HG03457 (cell line): Measurements from ENCODE around the gene CD9.
"Not testable (repeated sequence)": the region's sequence is repeated elsewhere in the genome, so short reads cannot be mapped to it uniquely, and the experiment has no call there.

Experiments used
- ATAC-seq: cut with Tn5 transposase; IDR thresholded peaks from one replicate; pipeline ENCODE4 v1.9.1; 2021; ENCODE audit warnings: moderate number of reproducible peaks; ENCODE audit not compliant: unreplicated experiment

The CD9 gene

DNA sequence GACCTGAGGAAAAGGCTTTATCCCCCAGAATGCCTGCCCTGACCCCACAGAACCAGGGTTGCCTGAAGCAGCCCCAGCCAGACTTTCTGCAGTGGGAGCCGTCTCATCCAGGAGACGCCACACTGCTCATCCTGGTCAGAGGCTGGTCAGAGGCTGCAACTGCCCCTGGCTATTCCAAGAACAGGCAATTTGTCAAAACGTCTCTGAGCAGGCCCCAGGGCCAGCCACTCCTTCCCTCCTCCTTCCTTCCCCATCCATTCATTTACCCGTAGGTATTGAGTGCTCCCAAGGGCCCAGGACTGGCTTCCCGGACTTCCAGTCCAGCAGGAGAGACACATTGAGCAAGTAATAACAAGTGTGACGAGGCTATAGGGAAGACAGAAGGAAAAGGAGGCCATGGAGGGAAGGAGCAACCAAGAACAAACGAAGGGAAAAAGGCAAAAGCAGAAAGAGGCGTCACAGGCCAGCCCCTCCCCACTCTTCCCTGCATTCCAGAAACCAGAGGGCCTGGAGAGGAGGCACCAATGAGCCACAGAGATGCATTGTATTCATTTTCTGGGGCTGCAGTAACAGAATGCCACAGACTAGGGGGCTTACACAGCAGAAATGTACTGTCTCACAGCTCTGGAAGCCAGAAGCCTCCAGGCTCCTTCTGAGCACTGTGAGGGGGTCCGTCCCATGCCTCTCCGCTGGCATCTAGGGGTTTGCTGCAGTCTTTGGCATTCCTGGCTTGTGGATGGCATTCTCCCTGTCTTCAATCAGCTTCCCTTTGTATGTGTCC lies 21.0 kb upstream of the CD9 start:
- no peak for ATAC-seq

DNA sequence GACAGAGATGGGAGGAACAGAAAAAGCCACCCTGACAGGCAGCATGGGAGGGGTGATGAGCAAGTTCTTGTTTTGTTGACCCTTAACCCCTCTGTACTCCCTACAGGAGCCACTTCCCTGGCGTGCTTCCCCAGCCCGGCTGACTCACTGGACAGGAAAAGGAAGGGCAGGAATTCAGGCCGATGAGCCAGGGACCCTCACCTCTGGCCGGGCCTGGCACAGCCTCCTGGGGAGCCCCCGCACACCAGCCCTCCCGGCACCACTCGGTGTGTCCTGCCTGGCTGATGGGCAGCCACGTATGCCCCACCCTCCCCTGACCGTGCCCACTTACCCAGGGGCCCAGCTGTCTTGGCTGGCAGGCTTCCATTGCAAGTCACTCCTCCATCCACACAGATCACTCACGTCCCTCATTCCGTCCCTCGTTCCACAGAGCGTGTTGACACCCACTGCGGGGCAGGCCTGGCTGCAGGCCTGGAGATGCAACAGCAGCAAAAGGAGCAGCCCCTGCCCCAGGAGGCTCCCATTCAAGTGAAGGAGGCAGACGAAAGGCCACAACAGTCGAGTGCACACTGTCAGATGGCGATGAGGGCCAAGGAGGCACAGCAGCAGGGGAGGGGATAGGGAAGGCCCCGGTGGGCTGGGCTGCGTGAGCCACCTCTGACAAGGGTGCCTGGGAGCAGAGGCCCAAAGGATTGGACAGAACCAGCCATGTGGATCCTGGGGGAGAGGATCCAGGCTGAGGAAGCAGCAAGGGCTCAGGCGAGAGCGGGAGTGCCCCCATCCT lies 19.7 kb upstream of the CD9 start:
- ATAC-seq: no peak

DNA sequence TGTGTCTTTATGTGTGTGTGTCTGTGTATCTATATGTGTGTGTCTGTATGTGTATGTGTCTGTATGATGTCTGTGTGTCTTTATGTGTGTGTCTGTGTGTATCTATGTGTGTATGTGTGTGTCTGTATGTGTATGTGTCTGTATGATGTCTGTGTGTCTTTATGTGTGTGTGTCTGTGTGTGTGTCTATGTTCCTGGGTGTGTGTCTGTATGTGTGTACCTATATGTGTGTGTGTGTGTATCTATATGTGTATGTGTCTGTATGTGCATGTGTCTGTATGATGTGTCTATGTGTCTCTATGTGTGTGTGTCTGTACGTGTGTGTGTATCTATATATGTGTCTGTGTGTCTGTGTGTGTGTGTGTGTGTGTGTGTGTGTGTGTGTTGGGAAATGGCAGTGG lies 19.0 kb upstream of the CD9 start:
- no peak for ATAC-seq

DNA sequence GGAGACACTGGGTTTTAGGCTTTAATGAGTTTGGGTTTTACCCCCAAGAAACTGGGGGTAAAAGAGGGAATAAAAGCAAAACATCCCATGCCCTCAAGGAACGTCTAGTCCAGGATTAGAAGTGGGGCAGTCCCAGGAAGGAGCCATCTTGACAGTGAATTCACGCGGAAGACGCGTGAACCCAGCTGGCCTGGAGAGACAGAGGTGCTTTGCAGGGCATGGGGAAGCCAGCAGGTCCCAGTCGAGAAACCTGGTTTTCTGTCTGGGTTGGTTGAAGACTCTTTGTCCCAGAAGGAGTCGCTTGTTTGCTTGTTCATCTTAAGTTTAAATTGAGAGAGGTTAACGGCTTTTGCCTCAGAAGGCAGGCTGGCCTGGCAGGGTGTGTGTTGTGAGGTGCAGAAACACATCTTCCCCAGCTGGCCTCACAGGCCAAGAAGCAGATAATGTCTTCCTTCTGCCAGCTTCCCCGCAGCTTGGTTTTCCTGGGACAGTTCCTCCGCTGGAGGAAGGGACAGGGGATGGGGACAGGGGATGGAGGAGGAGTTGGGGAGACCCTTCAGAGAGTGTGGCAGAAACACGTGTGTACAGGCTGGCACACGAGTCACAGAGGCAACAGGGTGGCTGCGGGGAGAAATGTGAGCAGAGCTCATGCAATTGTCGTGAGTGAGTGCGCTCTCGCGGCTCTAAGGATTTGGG lies 18.5 kb upstream of the CD9 start:
- no peak for ATAC-seq

DNA sequence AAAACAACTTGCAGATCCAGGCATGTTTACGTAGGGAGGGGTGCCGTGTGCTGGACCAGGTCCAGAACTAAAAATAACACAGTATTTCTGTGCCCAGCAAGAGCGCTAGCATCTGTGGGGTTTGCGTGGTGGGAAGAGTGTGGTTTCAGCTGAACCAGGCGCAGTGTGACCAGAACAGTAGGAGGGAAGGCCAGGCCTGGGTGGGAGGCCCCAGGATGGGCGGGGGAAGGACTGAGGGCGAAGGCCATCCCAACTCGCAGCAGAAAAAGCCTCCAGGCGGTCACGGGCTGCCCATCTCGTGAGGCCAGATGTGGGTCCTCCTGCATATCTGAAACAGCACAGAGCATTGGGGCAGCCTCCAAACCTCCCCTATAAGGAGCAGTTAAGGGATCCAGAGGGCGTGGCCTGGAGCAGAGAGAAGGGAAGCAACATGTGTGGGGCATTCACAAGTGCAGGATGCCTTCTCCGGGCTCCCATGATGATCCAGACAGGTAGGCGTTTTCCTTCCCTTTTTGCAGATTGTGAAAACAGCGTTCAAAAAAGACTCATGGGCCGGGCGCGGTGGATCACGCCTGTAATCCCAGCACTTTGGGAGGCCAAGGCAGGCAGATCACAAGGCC lies 17.8 kb upstream of the CD9 start:
- no peak for ATAC-seq

DNA sequence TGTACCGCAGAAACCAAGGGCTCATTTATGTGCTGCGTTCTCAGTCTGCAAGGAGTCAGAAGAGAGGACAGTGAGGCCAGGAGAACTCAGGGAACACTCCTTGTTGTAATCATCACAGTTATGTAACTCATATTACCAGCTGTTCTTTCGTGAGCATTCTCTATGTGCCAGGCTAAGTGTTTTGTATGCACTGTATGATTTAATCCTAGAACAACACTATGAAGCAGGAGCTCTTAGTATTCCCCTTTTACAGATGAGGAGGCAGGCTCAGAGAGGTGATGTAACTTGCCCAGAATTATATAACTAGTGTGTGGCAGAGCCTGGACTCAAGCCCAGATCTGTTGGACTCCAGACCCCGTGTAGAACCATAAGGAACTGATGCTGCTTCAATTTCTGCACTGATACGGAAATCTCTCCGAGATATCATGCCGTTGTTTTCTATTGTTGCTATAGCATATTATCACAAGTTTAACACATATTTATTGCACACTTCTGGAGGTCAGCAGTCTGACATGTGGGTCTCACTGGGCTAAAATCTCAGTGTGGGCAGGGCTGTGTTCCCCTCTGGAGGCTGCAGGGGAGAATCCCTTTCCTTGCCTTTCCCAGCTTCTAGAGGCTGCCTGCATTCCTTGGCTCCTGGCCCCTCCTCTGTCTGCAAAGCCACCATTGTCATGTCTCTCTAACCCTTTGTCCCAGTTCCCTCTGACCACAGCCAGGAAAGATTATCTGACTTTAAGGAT lies 16.3 kb upstream of the CD9 start:
- ATAC-seq: no peak

DNA sequence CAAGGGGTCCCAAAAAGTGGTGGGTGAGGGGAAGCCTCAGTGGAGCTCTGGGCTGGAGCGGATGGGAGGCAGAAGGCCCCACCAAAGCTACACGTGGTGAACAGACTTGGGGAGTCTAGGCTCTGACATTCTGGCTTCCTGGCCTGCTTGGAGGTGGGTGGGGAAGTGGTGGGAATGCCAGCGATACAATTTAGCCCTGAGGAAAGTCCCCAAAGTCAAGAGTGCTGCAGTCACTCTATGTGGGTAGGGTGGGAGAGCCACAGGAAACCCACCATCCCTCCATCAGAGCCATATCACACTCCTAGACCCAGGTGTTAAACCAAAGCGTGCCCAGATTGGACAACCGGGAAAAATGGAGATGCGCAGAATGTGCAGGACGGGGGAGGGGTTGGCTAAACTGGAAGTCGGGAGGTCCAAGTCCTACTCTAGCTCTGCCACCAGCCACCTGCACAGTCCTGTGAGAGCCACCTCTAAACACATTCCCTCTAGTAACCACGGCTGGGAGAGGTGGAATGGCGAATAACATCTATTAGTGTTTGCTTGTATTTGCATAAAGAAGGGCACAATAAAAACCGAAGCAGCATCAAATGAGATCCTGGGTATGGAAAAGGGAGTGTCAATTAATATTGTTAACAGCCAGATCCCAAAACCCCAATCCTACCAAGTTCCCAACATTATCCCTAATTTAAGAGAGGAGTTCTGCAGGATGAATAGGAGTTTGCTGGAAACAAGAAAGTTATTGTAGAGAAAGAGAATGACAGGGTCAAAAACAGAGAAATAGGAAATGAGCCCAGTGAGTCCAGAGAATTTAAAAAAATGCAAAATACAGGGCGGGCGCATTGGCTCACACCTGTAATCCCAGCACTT lies 14.0 kb upstream of the CD9 start:
- ATAC-seq: no peak

DNA sequence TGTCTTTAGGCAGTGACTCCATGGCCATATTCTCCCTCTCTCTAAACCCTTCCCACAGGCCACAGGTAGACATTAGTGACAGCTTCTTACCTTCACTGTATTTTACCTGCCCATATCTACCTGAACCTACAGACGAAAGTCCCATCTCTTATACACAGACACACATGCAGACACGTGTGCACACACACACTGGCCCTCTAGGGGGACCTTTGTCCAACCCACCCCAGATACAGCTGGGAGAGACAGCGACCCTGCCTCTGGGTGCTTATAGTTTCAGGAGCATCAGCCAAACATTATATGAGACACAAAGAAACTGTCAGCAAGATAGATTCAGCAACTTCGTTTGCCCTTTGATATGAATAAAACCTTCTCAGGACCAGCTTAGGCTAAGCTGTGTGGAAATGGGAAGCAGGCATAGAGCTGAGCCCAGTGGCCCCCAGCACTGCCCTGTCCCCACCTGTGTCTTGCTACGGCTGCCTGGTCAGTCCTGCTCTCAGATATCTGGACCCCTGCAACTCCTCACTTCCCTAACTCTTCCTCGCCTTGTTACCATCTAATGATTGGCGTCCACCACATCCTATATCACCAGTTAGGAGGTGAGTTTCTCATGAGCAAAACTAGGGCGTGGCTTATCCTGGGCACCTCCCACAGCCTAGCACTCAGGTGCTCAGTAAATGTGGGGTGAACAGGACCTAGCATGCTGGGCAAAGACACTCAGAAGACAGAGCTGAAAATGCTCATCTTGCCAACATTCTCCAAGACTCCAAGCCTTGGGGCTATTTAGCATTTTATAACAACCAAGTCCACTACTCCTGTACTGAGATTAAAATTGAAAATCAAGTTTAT lies 12.0 kb upstream of the CD9 start:
- ATAC-seq: no peak

DNA sequence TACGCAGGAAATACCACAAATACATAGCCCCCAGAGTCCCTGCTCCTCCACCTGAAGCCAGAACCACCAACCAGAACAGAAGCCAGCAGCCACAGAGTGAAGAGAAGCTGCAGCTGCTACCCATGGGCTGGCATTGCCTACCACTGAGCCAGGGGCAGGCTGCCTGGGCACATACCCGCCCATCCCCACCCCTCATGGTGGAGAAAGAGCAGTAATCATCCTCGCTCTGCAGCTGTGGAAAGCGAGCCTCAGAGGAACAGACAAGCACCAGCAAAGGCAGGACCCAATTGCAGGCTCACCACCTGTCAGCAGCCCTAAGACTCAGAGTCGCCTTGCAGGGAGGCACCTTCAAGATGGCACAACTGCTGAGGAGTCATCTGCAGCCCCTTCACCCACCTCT lies 11.2 kb upstream of the CD9 start:
- ATAC-seq: no peak

DNA sequence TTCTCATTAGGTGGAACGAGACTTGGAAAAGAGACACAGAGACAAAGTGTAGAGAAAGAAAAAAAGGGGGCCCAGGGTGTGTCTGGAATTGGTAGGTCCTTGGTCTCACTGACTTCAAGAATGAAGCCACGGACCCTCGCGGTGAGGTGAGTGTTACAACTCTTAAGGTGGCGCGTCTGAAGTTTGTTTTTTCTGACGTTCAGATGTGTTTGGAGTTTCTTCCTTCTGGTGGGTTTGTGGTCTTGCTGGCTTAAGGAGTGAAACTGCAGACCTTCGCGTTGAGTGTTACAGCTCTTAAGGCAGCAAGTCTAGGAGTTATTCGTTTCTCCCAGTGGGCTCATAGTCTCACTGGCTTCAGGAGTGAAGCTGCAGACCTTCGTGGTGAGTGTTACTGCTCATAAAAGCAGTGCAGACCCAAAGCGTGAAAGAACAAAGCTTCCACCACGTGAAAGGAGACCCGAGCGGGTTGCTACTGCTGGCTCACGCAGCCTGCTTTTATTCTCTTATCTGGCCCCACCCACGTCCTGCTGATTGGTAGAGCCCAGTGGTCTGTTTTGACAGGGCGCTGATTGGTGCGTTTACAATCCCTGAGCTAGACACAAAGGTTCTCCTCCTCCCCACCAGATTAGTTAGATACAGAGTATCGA lies 10.1 kb upstream of the CD9 start:
- ATAC-seq: not testable (repeated sequence)

DNA sequence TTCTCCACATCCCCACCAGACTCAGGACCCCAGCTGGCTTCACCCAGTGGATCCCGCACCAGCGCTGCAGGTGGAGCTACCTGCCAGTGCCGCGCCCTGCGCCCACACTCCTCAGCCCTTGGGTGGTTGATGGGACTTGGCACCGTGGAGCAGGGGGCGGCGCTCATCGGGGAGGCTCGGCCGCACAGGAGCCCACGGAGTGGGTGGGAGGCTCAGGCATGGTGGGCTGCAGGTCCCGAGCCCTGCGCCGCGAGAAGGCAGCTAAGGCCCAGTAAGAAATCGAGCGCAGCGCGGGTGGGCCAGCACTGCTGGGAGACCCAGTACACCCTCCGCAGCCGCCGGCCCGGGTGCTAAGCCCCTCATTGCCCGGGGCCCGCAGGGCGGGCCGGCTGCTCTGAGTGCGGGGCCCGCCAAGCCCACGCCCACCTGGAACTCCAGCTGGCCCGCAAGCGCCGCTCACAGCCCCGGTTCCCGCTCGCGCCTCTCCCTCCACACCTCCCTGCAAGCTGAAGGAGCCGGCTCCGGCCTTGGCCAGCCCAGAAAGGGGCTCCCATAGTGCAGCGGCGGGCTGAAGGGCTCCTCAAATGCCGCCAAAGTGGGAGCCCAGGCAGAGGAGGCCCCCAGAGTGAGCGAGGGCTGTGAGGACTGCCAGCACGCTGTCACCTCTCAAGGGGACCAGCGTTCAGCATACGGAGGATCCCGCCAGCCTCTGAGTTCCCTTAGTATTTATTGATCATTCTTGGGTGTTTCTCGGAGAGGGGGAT lies 9.3 kb upstream of the CD9 start:
- not testable (repeated sequence) for ATAC-seq

DNA sequence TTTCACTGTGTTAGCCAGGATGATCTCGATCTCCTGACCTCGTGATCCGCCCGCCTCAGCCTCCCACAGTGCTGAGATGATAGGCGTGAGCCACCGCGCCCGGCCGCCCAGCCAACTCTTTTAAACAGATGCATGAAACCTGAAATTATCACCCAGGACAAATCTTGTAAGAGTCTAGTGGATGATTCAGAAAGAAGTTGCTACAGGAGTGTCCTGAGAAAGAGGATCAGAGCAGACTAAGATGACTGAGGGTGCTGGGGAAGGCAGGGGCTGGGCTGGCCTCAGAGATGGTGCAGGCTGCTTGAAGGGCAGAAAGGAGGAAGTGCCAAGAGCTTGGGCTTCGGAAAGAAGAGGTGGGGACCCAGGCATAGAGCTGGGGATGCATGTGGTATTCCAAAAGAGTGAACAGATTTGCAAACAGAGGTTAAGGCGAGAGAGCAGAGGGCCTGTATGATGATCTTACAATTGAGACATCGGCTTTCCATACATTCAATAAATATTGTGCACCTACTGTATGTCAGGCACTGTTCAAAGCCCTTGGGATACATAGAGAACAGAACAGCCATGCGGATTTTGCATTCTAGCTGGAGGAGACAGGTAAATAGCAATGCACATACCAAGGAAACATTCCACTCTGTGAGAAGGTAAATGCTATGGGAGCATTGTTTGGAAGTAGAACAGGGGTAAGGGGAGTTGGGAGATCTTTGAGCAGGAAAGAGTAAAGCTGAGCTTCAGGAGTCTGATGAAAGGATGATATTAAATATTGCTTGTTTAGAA lies 7.4 kb upstream of the CD9 start:
- no peak for ATAC-seq

DNA sequence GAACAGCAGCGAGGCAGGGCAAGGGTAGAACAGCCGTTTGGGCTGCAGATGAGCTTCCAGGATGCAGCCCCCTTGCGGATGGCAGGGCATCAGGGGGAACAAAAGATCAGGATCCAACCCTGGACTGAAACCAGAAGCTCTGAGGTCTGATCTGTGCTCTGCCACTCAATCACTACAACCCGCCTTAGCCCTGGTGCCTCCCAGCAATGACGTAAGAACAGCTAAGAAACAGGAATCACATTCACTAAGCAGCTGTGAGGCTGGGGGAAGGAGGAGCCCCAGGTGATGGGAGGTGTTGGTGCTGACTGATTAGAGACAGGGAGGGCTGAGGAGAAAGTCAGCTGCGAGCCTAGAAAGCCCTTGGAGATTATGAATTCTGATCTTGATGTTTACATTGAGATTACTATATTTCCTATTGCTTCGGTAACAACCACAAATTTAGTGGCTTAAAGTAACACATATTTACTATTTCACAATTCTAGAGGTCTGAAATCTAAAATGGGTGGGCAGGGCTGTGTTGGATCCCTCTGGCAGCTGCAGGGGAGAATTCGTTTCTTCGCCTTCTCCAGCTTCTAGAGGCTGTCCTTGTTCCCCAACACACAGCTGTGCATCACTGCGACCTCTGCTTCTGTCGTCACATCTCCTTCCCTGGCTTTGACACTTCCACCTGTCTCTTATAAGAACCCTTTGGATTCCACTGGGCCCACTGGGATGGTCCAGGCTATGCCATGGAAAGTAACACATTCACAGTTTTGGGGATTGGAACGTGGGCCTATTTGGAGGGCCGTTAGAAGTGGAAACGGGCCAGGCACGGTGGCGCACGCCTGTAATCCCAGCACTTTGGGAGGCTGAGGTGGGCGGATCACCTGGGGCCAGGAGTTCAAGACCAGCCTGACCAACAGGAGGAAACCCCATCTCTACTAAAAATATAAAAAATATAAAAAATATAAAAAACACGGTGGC lies 6.1 kb upstream of the CD9 start:
- no peak for ATAC-seq

DNA sequence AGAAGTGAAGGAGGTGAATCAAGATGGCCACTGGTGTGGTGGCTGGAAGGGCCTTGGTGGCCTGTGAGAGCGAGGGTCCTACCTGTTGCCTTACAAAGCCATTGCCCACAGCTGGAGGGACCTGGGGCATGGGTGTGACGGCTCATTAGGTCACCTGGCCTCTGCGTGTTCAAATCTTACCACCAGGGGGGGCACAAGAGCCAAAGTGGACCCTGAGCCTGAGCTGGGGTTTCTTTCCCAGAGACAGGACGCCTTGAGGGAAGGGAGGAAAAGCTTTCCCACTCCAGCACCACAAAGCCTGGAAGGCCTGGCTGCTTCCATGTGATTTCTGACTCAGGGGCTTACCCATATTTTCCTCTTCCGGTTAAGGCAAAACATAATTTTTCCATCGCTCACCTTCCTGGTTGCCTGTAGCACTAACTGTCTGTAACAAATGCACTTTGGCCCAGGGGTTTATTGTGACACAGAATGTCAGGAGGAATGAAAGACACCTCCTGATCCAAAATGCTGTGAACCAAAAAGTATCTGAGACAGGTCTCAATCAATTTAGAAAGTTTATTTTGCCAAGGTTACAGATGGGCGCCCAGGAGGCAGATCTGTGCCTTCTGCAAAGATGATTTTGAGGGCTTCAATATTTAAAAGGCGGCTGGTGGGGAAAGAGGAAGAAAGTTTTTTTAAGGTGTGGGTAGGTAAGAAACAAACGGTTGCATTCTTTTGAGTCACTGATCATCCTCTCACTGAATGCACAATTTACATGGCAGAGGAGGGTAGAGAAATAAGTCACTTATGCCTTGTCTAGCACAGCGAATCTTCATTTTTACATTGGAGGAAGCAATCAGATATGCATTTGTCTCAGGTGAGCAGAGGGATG lies 4.3 kb upstream of the CD9 start:
- no peak for ATAC-seq

DNA sequence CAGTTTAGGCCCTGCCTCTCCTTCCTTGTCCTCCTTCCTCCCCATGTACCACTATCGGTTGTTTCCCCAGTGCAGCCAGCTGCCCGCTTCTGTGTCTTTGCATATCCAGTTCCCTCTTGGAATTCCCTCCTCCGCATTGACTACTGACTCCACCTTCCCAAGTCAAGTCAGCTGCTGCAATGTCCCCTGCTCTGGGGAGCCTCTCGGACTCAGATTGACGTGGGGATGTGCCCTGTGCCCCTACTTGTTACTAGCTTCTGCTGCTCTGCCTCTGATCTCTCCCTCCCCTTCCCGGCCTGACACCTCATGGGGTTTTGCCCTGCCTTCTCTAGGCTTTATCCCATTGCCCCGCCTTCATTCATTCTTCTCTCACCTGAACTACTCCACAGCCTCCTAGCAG lies 2.1 kb upstream of the CD9 start:
- ATAC-seq: no peak
